GM21360 (cell line): Measurements from ENCODE around the gene LRRC4B.
"Not testable (repeated sequence)": the region's sequence is repeated elsewhere in the genome, so short reads cannot be mapped to it uniquely, and the experiment has no call there.

Source experiments
- ATAC-seq: cut with Tn5 transposase; IDR thresholded peaks from one replicate; pipeline ENCODE4 v1.9.1; 2021; ENCODE audit warnings: mild to moderate bottlenecking, moderate library complexity; ENCODE audit not compliant: unreplicated experiment

LRRC4B gene

GRCh38 chr19:50489461-50490011, 78.7 kb downstream of the LRRC4B start:
- ATAC-seq = no peak

- no peak for ATAC-seq
These were observed 79.6 kb downstream of the LRRC4B start for GRCh38 chr19:50488389-50489194.

- ATAC-seq = no peak
These were observed 81.3 kb downstream of the LRRC4B start for GRCh38 chr19:50486823-50487515.

GRCh38 chr19:50485284-50485955, 82.8 kb downstream of the LRRC4B start:
- ATAC-seq = no peak

GRCh38 chr19:50482916-50483315, 85.3 kb downstream of the LRRC4B start:
- no peak for ATAC-seq

GRCh38 chr19:50482271-50482855, 85.9 kb downstream of the LRRC4B start:
- no peak for ATAC-seq

- no peak for ATAC-seq
These were observed 86.7 kb downstream of the LRRC4B start for GRCh38 chr19:50481351-50482149.

GRCh38 chr19:50480281-50481111, 87.7 kb downstream of the LRRC4B start:
- ATAC-seq = no peak

GRCh38 chr19:50479761-50480251, 88.4 kb downstream of the LRRC4B start:
- ATAC-seq = no peak

GRCh38 chr19:50478901-50479715, 89.1 kb downstream of the LRRC4B start:
- ATAC-seq = no peak

- ATAC-seq = no peak
These were observed 90.3 kb downstream of the LRRC4B start for GRCh38 chr19:50477751-50478515.

GRCh38 chr19:50476907-50477238, 91.4 kb downstream of the LRRC4B start:
- no peak for ATAC-seq

GRCh38 chr19:50476224-50476906, 91.9 kb downstream of the LRRC4B start, which contains the start of the genes EMC10 and GARIN5A:
TSS of gene EMC10 (plus strand) at chr19:50476507. CDS start at chr19:50476545, 38 bp downstream.
TSS of gene GARIN5A (minus strand) at chr19:50476848. CDS start at chr19:50476388, 460 bp downstream.
- peak; percentile 62 for ATAC-seq

- no peak for ATAC-seq
These were observed 92.5 kb downstream of the LRRC4B start for GRCh38 chr19:50475736-50476223.

GRCh38 chr19:50475101-50475568, 93.1 kb downstream of the LRRC4B start:
- ATAC-seq = no peak

GRCh38 chr19:50473336-50473735, 94.9 kb downstream of the LRRC4B start:
- not testable (repeated sequence) for ATAC-seq

GRCh38 chr19:50468818-50469217, 99.4 kb downstream of the LRRC4B start:
- no peak for ATAC-seq
